ENCODE measurements around the gene IRAK2. TPM values are rescaled to one million over a fixed set of nuclear protein-coding genes. Genes with fewer than 3 reads are reported as not detected.

The IRAK2 gene
- total RNA-seq, 1 donor from 2014 or later: 0.69 TPM

DNA sequence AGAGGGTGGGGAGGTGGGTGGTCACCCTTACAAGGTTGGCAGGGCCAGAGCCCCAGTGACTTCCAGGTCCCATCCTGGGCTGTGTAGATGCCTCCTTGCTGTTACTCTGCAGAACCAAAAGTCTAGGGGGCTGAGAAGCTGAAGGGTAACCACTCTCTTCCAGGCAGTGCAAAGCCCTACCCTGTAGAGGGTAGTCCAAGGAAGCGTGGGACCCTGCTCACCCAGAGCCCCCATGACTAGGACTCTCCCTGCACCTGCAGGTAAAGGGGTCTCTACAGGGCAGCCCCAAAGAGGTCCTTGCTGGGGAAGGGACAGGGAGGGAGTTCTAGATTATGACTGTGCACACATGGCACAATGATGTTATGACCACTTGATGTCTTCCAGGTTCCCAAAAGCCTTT, 113.8 kb downstream of the IRAK2 start:
- Mint-ChIP-seq H3K27me3 (ENCODE audit: low read depth) (no peaks in the 10 kb centered on the region), H3K4me1 (peaks cover 2% of the 10 kb centered on the region), H3K9me3 (no peaks in the 10 kb centered on the region), H3K27ac (no peak overlapping the region), H3K36me3 (peaks cover 19% of the 10 kb centered on the region), H3K4me3 (no peak overlapping the region)
- TF ChIP-seq, protein P1, sequence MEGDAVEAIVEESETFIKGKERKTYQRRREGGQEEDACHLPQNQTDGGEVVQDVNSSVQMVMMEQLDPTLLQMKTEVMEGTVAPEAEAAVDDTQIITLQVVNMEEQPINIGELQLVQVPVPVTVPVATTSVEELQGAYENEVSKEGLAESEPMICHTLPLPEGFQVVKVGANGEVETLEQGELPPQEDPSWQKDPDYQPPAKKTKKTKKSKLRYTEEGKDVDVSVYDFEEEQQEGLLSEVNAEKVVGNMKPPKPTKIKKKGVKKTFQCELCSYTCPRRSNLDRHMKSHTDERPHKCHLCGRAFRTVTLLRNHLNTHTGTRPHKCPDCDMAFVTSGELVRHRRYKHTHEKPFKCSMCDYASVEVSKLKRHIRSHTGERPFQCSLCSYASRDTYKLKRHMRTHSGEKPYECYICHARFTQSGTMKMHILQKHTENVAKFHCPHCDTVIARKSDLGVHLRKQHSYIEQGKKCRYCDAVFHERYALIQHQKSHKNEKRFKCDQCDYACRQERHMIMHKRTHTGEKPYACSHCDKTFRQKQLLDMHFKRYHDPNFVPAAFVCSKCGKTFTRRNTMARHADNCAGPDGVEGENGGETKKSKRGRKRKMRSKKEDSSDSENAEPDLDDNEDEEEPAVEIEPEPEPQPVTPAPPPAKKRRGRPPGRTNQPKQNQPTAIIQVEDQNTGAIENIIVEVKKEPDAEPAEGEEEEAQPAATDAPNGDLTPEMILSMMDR (IDR thresholded peaks at IDR 0.05; ENCODE audit: unreplicated experiment): no peak
- no peak for DNase-seq (ENCODE audit: low spot score in 2 of 2, unreplicated experiment in 2 of 2)

DNA sequence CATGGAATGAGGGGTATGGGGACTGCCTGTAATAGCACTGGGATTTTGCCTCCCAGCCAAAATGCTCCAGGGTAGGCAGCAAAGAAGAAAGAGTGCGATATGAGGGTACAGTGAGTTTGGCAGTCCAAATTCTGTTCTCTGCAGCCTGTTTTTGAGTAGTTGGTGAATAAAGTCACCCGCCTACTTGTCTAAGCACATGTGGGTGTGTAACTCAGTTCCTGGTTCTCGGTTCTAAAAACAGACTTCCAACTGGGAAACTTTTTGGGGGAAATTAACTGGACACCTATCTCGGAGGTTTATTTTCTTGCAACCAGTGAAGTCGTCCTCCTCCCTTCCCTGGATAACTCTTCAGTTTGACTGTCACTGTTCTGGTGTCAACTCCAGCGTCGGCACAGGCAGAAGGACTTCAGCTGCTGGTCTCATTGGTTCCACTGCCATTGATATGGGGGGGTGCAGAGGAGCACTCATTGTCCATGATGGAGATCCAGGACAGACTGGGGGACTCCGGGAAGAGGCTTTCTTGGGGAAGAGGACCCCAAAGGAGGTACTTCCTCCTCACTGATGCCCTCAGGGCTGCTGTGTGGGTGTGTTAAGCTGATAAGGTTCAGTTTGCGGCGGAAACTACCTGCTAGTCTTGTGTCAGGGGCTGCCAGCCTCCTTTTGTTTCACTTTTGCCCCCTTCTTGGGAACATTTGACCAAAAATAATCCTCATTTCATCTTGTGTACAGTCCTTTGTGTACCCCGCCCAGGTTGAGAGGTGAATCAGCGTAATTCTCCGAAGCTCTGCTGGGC, 114.9 kb downstream of the IRAK2 start:
- TF ChIP-seq, protein P1 (IDR thresholded peaks at IDR 0.05; ENCODE audit: unreplicated experiment): no peak
- Mint-ChIP-seq H3K4me3 (no peak overlapping the region), H3K27me3 (ENCODE audit: low read depth) (no peaks in the 10 kb centered on the region), H3K4me1 (no peaks in the 10 kb centered on the region), H3K36me3 (peaks cover 19% of the 10 kb centered on the region), H3K9me3 (no peaks in the 10 kb centered on the region), H3K27ac (no peak overlapping the region)
- DNase-seq (ENCODE audit: low spot score in 2 of 2, unreplicated experiment in 2 of 2): no peak

DNA sequence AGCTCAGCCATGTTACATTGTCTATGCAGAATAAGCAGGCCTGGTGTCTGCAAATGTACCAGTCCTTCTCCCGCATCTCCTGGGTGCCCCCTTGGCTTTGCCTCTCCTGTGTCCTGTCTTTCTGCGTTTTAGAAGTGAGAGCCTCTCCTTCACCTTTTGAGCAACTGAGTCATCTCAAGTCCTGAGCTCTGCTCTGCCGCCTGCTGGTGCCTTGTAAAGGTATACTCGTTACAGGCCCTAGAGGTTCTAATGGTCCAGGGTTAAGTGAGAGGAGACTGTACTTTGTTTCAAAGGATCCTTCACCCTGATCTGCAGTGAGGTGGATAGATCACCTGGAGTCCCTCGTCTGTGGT, 115.4 kb downstream of the IRAK2 start:
- Mint-ChIP-seq H3K36me3 (peaks cover 19% of the 10 kb centered on the region), H3K4me1 (no peaks in the 10 kb centered on the region), H3K27ac (no peak overlapping the region), H3K4me3 (no peak overlapping the region), H3K9me3 (no peaks in the 10 kb centered on the region), H3K27me3 (ENCODE audit: low read depth) (no peaks in the 10 kb centered on the region)
- TF ChIP-seq, protein P1 (IDR thresholded peaks at IDR 0.05; ENCODE audit: unreplicated experiment): no peak
- no peak for DNase-seq (ENCODE audit: low spot score in 2 of 2, unreplicated experiment in 2 of 2)

DNA sequence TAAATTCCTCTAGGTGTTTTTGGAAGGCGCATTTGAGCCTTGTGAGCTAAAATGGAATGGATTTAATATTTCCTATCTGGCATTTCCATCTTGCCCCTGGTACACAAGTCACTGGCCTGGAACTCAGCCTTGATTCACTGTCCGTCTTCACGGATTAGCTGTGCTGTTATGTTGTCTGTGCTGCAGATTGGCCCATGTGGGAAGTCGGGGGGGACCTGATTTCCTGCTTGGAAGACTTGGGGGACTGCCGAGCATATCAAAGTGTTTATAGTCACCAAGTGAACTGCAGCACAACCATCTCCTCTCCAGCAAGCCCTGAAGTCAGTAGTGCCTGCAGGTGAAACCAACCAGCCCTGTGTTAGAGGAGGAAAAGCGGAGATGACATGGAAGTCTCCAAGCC, 115.9 kb downstream of the IRAK2 start:
- Mint-ChIP-seq H3K9me3 (no peaks in the 10 kb centered on the region), H3K27me3 (ENCODE audit: low read depth) (no peaks in the 10 kb centered on the region), H3K4me3 (no peak overlapping the region), H3K27ac (no peak overlapping the region), H3K36me3 (peaks cover 19% of the 10 kb centered on the region), H3K4me1 (no peaks in the 10 kb centered on the region)
- no peak for DNase-seq (ENCODE audit: low spot score in 2 of 2, unreplicated experiment in 2 of 2)
- TF ChIP-seq, protein P1 (IDR thresholded peaks at IDR 0.05; ENCODE audit: unreplicated experiment): no peak

DNA sequence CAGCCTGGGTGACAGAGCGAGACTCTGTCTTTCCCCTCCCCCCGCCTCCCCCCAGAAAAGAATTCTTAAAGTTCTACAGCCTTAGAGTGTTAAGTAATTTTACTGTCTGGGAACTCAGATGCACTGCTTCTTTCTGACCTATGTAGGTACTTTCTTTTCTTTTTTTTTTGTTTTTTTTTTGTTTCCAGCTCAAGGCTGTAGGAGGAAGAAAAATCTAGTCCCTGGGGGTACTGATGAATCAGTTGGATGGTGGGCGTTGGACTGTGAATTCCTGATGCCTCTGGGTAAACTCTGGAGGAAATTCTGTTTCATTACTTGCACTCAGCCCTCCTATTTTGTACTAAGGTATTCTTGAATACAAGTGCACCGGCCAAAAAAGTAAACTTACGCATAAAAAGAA, 117.2 kb downstream of the IRAK2 start:
- no peaks in the 10 kb centered on the region for H3K4me1 Mint-ChIP-seq
- H3K36me3 Mint-ChIP-seq: peaks cover 17% of the 10 kb centered on the region
- no peak overlapping the region for H3K27ac Mint-ChIP-seq

More for the DNA sequence above, 117.2 kb downstream of the IRAK2 start:
- H3K9me3 Mint-ChIP-seq: no peaks in the 10 kb centered on the region
- no peak for DNase-seq (ENCODE audit: low spot score in 2 of 2, unreplicated experiment in 2 of 2)
- TF ChIP-seq, protein P1 (IDR thresholded peaks at IDR 0.05; ENCODE audit: unreplicated experiment): no peak
- H3K27me3 Mint-ChIP-seq (ENCODE audit: low read depth): no peaks in the 10 kb centered on the region
- no peak overlapping the region for H3K4me3 Mint-ChIP-seq

All from mesothelial cell of epicardium (in vitro differentiated cells).